ENCODE results near the gene COL4A4. TPM values are rescaled to one million over a fixed set of nuclear protein-coding genes. Genes with fewer than 3 reads are reported as not detected.
A peak's percentile ranks its signal among the peaks of the same experiment; 100 is the strongest.

The COL4A4 gene
- total RNA-seq, 1 donor from 2014 or later: 9.8 TPM

GRCh38 chr2:227004482-227004881 lies 159.5 kb downstream of the COL4A4 start:
- ATAC-seq: no peak
- intact Hi-C loops (cut with micrococcal nuclease): no loop called here
- no peak for DNase-seq

GRCh38 chr2:227000123-227000522 lies 163.9 kb downstream of the COL4A4 start:
- ATAC-seq (no peak), DNase-seq (no peak)
- intact Hi-C loops (cut with micrococcal nuclease): no loop called here

- peak; percentile 28 for ATAC-seq
- intact Hi-C loops (cut with micrococcal nuclease): no loop called here
- no peak for DNase-seq
These were observed 164.3 kb downstream of the COL4A4 start for GRCh38 chr2:226999661-227000060.

GRCh38 chr2:226995625-226996041 lies 168.4 kb downstream of the COL4A4 start:
- peak; percentile 23 for ATAC-seq
- intact Hi-C loops (cut with micrococcal nuclease): no loop called here
- DNase-seq: peak; percentile 46

- intact Hi-C loops (cut with micrococcal nuclease): no loop called here
- ATAC-seq (no peak), DNase-seq (no peak)
These were observed 169.2 kb downstream of the COL4A4 start for GRCh38 chr2:226994775-226995174.

GRCh38 chr2:226993171-226993570 lies 170.8 kb downstream of the COL4A4 start:
- ATAC-seq (no peak), DNase-seq (no peak)
- intact Hi-C loops (cut with micrococcal nuclease): no loop called here

- DNase-seq (no peak), ATAC-seq (no peak)
- intact Hi-C loops (cut with micrococcal nuclease): no loop called here
These were observed 172.3 kb downstream of the COL4A4 start for GRCh38 chr2:226991663-226992062.

GRCh38 chr2:226985583-226985946 lies 178.4 kb downstream of the COL4A4 start:
- no peak for DNase-seq
- ATAC-seq: no peak
- intact Hi-C loops (cut with micrococcal nuclease): loop anchor here (5.0 to 10.0 kb wide), 3 partner anchors 151 to 1318 kb away; partner anchors contain the start of gene RHBDD1

- ATAC-seq (peak; percentile 80), DNase-seq (no peak)
- intact Hi-C loops (cut with micrococcal nuclease): loop anchor here (5.0 to 10.0 kb wide), 3 partner anchors 150 to 1318 kb away; partner anchors contain the start of gene RHBDD1
These were observed 179.0 kb downstream of the COL4A4 start for GRCh38 chr2:226984750-226985582.

- DNase-seq: no peak
- ATAC-seq: no peak
- intact Hi-C loops (cut with micrococcal nuclease): loop anchor here (10.0 kb wide), 1 partner anchor 149 kb away; the partner anchor contains the start of gene RHBDD1
These were observed 179.9 kb downstream of the COL4A4 start for GRCh38 chr2:226983895-226984749.

GRCh38 chr2:226981791-226982326 lies 182.1 kb downstream of the COL4A4 start:
- no peak for DNase-seq
- intact Hi-C loops (cut with micrococcal nuclease): loop anchor here (10.0 kb wide), 1 partner anchor 147 kb away; the partner anchor contains the start of gene RHBDD1
- ATAC-seq: no peak

- ATAC-seq (no peak), DNase-seq (no peak)
- intact Hi-C loops (cut with micrococcal nuclease): no loop called here
These were observed 185.0 kb downstream of the COL4A4 start for GRCh38 chr2:226979004-226979403.

- no peak for ATAC-seq
- no peak for DNase-seq
- intact Hi-C loops (cut with micrococcal nuclease): no loop called here
These were observed 185.7 kb downstream of the COL4A4 start for GRCh38 chr2:226978300-226978699.

GRCh38 chr2:226977775-226978190 lies 186.2 kb downstream of the COL4A4 start:
- DNase-seq: no peak
- no peak for ATAC-seq
- intact Hi-C loops (cut with micrococcal nuclease): no loop called here

GRCh38 chr2:226973816-226974215 lies 190.2 kb downstream of the COL4A4 start:
- no peak for DNase-seq
- intact Hi-C loops (cut with micrococcal nuclease): no loop called here
- no peak for ATAC-seq

- ATAC-seq: no peak
- intact Hi-C loops (cut with micrococcal nuclease): no loop called here
- no peak for DNase-seq
These were observed 192.2 kb downstream of the COL4A4 start for GRCh38 chr2:226971770-226972169.

- no peak for ATAC-seq
These were observed 192.9 kb downstream of the COL4A4 start for GRCh38 chr2:226971084-226971483.

GRCh38 chr2:226970362-226970761 lies 193.6 kb downstream of the COL4A4 start:
- intact Hi-C loops (cut with micrococcal nuclease): no loop called here
- no peak for DNase-seq
- no peak for ATAC-seq

More at GRCh38 chr2:226971084-226971483, 192.9 kb downstream of the COL4A4 start:
- DNase-seq: no peak
- intact Hi-C loops (cut with micrococcal nuclease): no loop called here

- no peak for ATAC-seq
These were observed 194.5 kb downstream of the COL4A4 start for GRCh38 chr2:226969417-226970080.

More at GRCh38 chr2:226969417-226970080, 194.5 kb downstream of the COL4A4 start:
- DNase-seq: no peak
- intact Hi-C loops (cut with micrococcal nuclease): no loop called here
